GM18498 (cell line): ENCODE results near the gene NR2E1.

ENCODE experiments used
- ATAC-seq: cut with Tn5 transposase; IDR thresholded peaks from one replicate; pipeline ENCODE4 v1.9.1; 2021; ENCODE audit warnings: mild to moderate bottlenecking, moderate library complexity; ENCODE audit not compliant: unreplicated experiment

The NR2E1 gene

GRCh38 chr6:108171291-108171917 is 5.6 kb downstream of the NR2E1 start:
- no peak for ATAC-seq

GRCh38 chr6:108171918-108172516 is 6.2 kb downstream of the NR2E1 start:
- ATAC-seq = no peak

GRCh38 chr6:108174371-108175175 is 8.8 kb downstream of the NR2E1 start:
- ATAC-seq = no peak

GRCh38 chr6:108175176-108175591 is 9.4 kb downstream of the NR2E1 start:
- no peak for ATAC-seq

GRCh38 chr6:108175592-108176279 is 9.9 kb downstream of the NR2E1 start:
- ATAC-seq = no peak

GRCh38 chr6:108176281-108177089 is 10.7 kb downstream of the NR2E1 start:
- no peak for ATAC-seq

GRCh38 chr6:108179741-108180140 is 13.9 kb downstream of the NR2E1 start:
- ATAC-seq = no peak

- ATAC-seq = no peak
Measured at GRCh38 chr6:108180266-108180665, 14.4 kb downstream of the NR2E1 start.

- ATAC-seq = no peak
Measured at GRCh38 chr6:108180776-108181175, 15.0 kb downstream of the NR2E1 start.

- no peak for ATAC-seq
Measured at GRCh38 chr6:108186226-108186625, 20.4 kb downstream of the NR2E1 start.

- ATAC-seq = no peak
Measured at GRCh38 chr6:108187519-108187918, 21.7 kb downstream of the NR2E1 start.

- no peak for ATAC-seq
Measured at GRCh38 chr6:108193131-108193530, 27.3 kb downstream of the NR2E1 start.

- ATAC-seq = no peak
Measured at GRCh38 chr6:108193835-108194234, 28.0 kb downstream of the NR2E1 start.

GRCh38 chr6:108194503-108194902 is 28.7 kb downstream of the NR2E1 start:
- ATAC-seq = no peak

GRCh38 chr6:108195209-108195608 is 29.4 kb downstream of the NR2E1 start:
- no peak for ATAC-seq

GRCh38 chr6:108198761-108199498 is 33.1 kb downstream of the NR2E1 start:
- ATAC-seq = no peak

- no peak for ATAC-seq
Measured at GRCh38 chr6:108200186-108200585, 34.4 kb downstream of the NR2E1 start.

GRCh38 chr6:108200631-108201030 is 34.8 kb downstream of the NR2E1 start:
- ATAC-seq = no peak

- ATAC-seq = no peak
Measured at GRCh38 chr6:108203189-108204112, 37.6 kb downstream of the NR2E1 start.
